IMR-90 (cell line): ENCODE data around the gene BOD1L2.

ENCODE experiments used
- BHLHE40 ChIP-seq: fragments of 150-350 bp; IDR thresholded peaks from 2 replicates; pipeline ENCODE4 v1.6.1; 2016; ENCODE audit warnings: mild to moderate bottlenecking, low read depth, low read length
- CEBPB ChIP-seq: IDR thresholded peaks from 2 replicates; pipeline ENCODE4 v1.6.1; 2012; ENCODE audit warnings: low read depth, low read length, improper control_type of control experiment
- CHD1 ChIP-seq: IDR thresholded peaks from 2 replicates; pipeline ENCODE4 v1.6.1; 2012; ENCODE audit warnings: low read depth, low read length, improper control_type of control experiment
- CTCF ChIP-seq: conservative IDR thresholded peaks from 2 replicates; pipeline ENCODE4 v1.5.1; 2012; ENCODE audit warnings: mild to moderate bottlenecking, low read depth, low read length, improper control_type of control experiment
- FOS ChIP-seq: fragments of 150-350 bp; IDR thresholded peaks from 2 replicates; pipeline ENCODE4 v1.6.1; 2016; ENCODE audit warnings: low read depth, low read length
- MAFK ChIP-seq: IDR thresholded peaks from 2 replicates; pipeline ENCODE4 v1.6.1; 2012; ENCODE audit warnings: low read depth, low read length, improper control_type of control experiment
- MAZ ChIP-seq: IDR thresholded peaks from 2 replicates; pipeline ENCODE4 v1.6.1; 2012; ENCODE audit warnings: low read depth, mild to moderate bottlenecking, low read length, improper control_type of control experiment, moderate library complexity, borderline replicate concordance
- MXI1 ChIP-seq: IDR thresholded peaks from 2 replicates; pipeline ENCODE4 v1.6.1; 2012; ENCODE audit warnings: low read depth, mild to moderate bottlenecking, low read length, moderate library complexity, borderline replicate concordance
- POLR2A ChIP-seq: IDR thresholded peaks from 2 replicates; pipeline ENCODE4 v1.6.1; 2012; ENCODE audit warnings: mild to moderate bottlenecking, low read depth, low read length
- RAD21 ChIP-seq: IDR thresholded peaks from 2 replicates; pipeline ENCODE4 v1.6.1; 2012; ENCODE audit warnings: low read length, improper control_type of control experiment

GRCh38 chr18:57190026-57190425, 43.1 kb downstream of the BOD1L2 start:
- no peak for TF ChIP-seq MAZ
- no peak for TF ChIP-seq CTCF
- TF ChIP-seq MXI1: no peak
- no peak for TF ChIP-seq POLR2A
- TF ChIP-seq MAFK: no peak
- TF ChIP-seq RAD21: no peak
- no peak for TF ChIP-seq BHLHE40
- no peak for TF ChIP-seq CEBPB
- TF ChIP-seq CHD1: no peak
- no peak for TF ChIP-seq FOS
